COLO668 (cell line): ENCODE data around the gene MEN1.
"Not testable (repeated sequence)": the region's sequence is repeated elsewhere in the genome, so short reads cannot be mapped to it uniquely, and the experiment has no call there.

Experiments
- DNase-seq: peaks from one replicate; lab custom pipeline; 2025; ENCODE audit not compliant: unreplicated experiment; lab: John Stamatoyannopoulos, UW

MEN1 gene

DNA sequence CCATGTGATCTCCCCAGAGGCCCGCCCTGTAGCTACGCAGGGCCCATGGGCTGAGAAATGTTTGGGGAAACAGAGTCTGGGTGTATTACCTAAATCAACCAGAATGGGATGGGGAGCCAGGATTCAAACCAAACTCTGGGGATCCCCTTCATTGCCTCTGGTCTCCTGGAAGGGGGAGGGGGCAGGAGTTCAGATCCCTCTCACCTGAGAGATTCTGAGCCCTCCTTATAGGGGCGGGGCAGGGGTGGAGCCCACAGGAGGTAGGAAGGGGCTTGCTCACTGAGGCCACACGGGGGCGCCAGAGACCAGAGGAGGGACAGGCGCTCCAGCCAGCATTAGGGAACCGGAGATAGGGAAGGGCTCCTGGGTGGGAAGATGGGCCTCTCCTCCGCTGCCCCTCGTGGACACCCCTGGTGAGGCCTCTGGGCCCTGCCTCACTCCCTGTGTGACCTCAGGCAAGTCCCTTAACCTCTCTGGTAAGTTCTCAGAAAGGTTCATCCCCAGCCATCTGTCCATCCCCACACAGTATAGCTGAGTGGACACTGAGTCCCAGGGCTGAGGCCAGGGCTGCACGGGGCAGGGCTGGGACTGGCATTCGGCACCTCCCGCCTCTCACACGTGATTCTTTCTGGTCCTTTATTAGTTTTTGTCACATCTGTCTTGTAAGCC lies 36.8 kb upstream of the MEN1 start:
- peak; percentile 98 for DNase-seq

DNA sequence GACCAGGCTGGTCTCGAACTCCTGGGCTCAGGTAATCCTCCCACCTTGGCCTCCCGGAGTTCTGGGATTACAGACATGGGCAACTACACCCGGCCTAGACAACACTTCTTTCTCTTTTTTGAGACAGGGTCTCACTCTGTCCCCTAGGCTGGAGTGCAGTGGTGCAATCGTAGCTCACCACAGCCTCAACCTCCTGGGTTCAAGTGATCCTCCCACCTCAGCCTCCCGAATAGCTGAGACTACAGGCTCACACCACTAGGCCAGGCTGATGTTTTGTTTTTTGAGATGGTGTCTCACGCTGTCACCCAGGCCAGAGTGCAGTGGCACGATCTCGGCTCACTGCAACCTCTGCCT lies 35.4 kb upstream of the MEN1 start:
- DNase-seq: not testable (repeated sequence)

DNA sequence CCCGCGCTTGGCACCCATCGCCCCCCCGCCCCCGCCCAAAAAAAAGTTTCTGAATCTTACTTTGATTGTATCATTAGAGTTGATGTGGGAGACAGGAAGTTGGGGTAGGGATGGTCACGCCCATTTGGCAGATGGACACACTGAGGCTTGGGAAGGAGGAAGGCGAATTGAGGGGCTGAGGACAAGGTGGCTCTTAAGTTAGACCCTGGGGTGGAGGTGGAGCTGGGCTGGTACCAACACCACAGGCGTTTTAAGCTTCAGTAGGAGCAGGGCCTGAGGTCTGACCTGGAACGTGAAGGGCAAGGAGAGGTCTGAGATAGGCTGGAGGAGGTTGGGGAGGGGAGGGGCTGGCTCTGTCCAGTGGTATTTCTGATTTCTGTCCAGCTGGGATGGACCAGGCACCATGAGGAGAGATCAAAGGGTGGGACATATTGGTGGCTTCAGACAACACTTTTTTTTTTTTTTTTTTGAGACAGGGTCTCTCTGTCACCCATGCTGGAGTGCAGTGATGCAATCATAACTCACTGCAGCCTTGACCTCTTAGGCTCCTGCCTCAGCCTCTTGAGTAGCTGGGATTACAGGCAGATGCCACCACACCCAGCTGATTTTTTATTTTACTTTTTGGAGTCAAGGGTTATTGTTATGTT lies 34.9 kb upstream of the MEN1 start:
- DNase-seq: no peak

DNA sequence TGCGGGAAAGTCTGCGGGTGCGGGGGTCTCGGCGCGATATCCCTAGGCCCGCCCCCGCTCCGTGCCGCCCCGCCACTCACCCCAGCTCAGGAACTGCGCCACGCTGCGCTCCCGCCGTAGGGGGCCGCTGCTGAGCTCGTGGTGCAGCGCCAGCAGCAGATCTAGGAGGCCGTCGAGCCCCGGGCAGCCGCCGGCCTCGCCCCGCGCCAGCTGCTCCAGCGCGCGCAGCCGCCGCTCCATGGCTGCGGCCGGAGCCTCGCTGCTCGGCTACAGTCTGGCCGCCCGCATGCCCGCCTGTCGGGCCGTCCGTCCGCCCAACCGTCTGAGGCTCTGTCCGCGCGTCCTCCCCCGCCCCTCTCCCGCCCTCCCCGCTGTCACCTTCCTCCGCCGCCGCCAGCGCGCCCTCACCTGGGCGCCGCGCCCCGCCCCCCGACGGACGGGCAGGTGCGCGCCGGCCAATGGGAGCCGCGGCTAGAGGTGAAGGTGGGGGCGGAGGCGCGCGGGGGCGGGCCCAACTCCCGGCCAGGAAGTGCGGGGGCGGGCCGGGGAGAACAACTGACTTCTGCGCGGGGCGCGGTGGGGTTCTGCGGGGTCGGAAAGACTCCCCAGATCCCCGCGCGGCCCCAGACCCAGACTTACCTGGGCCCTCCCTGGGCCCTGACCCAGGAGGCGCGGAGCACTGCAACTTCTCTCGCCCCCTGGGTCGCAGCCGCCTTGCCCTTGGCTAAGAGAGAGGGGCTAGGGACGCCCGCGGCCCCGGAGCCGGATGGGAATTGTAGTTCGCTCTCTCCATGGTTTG lies 34.2 kb upstream of the MEN1 start, which contains the start of gene CDC42BPG:
Gene CDC42BPG (minus strand): TSS at position 324 of the 799 bp plus-strand sequence. CDS start 84 bp downstream, at position 240.
- peak; percentile 97 for DNase-seq

DNA sequence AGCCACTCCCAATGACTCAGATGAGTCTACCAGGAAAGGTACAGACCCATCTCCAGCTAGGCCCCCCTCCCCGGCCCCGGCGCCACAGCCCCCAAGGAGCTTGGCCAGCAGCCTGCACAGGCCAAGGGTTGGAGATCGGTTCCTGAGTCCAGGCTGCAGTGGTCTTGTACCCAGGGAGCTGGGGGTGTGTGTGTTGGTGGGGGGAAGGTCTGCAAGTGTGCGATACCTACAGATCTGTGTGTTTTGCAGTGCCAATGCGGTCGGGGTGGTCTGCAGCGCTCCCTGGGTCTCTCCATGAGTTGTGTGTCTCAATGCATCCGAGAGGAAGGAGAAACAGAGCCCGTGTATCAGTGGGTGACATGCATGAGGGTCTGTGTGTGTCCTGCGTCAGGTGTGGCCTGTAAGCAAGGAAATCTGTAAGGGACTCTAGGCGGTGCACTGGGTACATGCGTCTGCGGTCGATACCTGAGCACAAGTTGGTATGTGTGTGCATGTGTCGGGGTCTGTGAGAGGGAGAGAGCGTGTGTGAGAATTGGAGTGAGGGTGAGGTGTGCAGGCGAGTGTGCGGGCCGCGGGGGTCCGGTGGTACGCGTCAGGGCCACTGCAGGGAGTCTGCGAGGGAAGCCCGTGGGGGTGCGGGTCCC lies 33.5 kb upstream of the MEN1 start:
- DNase-seq: peak; percentile 38

DNA sequence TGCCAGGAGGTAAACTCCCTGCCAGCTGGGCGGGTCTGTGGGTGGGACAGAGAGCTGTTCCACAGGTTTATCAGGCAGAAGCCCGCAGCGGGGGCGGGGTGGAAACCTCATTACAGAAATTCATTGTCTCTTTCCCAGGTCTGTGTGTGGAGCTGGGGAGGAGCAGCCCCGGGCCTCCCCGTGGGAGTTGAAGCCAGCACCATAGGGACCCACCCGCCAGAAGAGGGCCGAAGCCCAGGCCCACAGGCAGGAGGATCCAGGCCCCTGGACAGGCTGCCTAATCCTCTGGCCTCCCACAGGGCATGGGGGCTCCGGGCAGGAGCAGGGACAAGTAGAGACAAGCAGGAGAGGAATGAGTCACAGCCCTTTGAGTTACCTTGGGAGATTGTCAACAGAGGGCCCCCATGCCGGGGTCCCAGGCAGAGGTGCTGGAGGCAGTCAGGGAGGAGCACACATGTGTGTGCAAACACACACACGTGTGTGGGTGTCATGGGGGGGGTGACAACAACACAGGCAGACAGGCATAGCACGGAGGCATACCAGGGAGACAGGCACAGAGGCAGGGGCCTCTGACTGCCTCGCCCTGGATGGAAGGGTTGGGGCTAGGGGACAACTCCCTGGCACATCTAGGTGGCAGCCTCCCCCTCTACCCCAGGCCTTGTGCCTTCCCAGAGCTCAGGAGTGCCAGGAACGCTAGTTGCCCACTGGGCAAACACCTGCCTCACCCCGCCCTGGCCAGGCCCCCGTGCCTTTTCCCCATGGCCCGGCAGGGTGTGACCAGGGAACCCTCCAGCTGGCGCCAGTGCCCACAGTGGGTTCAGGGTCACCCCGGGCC lies 32.7 kb upstream of the MEN1 start:
- peak; percentile 70 for DNase-seq

DNA sequence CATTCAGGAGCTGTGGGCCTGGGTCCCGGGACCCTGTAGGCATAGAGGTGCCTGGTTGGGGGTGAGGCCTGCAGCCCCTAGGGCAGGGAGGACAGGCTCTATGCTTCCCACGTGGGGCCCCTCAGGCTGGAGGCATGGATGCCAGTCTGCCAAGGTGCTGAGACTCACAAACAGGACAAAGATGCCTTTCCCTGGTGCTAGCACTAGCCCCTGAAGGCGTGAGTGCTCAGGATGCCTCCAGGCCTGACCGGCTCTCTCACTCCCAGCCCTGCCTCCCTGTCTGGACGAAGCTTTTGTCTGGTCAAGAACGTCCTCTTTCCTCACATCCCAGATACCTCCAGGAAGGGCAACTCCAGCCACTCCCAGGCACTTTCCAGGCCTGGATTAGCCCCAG lies 32.0 kb upstream of the MEN1 start:
- DNase-seq: no peak

DNA sequence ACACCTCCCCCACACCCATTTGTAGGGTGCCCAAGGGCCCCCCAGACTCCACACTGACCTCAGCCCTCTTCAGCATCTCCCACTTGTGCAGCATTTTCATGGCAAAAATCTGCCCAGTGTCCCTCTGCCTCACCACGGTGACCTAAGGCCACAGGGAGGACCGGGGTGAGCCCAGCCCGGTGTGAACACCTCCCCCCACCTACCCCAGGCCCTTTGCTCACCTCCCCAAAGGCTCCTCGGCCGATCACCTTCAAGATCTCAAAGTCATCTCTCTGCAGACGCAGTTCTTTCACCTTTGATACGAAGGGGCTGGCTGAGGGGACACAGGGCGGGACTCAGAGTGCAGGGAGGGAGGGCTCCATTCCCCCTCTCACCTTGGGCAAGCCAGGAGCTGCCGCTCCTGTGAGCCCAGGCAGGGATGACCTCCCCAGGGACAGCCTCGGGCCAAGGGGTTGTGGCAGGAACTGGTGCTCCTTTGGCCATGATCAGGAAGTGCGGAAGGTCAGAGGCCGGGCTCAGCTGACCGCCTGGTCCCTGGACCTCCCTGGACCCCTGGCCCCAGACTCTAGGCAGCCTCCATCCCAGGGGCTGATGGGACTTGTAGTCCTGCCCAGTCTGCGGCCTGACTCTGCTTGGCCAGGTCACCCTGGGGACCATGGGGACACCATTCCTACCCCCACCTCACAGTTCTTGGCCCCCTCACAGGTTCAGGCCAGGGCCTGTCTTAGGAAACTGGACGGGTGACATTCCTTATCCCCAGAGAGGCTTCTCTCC lies 31.4 kb upstream of the MEN1 start:
- DNase-seq: no peak

DNA sequence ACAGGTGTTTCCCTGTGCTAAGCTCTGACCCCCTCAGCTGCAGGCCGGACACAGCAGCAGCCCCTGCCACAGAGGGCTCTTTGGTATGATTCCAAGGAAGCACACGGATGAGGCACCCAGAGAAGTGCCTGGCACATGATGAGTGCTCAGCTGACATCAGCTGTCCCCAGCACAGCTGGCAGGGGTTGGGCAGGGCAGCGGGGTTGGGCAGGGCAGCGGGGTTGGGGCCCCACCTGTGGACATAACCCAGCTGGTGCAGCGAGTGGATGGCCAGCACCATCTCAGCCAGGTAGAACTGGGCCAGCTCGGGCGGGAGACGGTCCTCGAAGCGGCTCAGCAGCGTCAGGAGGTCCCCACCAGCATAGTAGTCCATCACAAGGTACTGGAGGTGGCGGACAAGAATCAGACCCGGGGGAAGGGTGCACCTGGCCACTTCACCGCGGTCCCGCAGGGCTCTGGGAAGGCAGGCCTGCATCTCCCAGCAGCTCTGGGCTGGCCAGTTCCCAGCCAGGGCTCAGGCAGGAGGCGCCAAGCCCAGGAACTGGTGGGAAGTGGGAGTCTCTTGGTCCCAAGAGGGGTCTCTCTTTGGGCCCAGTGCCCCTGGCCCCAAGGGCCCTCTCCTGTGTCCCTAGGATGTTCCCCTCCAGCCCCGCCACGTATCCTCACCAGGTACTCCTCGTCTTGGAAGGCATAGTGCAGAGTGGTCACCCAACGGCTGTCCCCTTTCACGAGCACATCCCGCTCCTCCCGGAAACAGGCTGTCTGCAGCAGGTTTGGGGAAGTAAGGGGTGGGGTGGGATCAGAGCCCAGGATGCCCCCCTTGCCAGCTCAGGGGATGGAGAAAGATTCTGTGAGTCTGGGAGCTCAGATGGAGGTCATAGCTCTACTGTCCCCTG lies 29.8 kb upstream of the MEN1 start:
- no peak for DNase-seq

DNA sequence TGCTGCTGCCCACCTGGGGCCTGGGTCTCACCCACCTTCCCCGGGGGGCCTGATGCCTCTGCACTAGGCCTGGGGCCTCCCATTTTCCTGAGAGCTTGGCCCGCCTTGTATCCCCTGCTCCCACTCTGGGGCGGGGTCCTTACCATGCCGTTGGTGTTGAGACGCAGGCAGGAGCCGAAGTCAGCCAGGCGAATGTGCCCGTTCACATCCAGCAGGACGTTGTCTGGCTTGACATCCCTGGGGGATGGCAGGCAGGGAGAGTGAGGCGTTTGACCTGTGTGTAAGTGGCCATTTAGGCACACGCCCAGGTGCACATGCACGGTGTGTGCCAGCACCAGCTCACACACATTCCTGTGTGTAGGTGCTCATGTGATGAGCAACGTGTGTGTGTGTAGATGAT lies 29.0 kb upstream of the MEN1 start:
- no peak for DNase-seq

DNA sequence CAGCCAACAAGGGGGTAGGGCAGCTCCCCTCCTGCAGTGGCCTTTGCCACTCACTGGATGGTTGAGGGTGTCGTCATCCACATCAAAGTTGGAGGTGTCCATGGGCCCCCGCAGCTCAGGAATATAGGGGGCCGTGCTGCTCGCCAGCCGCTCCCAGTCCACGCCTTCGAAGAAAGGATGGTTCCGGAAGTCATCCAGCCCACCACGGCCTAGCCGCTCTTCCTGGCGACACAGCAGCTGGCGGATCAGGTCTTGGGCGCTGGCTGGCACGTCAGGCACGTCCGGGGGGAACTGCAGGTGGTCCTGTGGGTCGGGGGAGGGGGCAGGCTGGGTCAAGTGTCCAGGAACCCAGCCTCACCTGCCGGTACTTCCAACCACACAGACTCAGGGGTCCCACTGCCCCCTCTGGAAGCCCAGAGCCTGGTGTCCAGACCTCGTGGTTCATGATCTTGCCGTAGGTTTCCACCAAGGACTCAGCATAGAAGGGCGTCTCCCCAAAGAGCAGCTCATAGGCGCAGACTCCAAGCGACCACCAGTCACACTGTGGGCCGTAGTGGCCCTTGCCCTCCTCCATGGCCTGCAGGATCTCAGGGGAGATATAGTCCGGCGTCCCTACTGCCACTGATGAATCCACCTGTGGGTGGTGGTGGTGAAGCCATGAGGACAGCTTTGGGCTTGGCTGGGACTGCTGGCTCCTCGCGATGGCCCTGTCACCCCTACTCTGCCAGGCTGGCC lies 28.4 kb upstream of the MEN1 start:
- no peak for DNase-seq

DNA sequence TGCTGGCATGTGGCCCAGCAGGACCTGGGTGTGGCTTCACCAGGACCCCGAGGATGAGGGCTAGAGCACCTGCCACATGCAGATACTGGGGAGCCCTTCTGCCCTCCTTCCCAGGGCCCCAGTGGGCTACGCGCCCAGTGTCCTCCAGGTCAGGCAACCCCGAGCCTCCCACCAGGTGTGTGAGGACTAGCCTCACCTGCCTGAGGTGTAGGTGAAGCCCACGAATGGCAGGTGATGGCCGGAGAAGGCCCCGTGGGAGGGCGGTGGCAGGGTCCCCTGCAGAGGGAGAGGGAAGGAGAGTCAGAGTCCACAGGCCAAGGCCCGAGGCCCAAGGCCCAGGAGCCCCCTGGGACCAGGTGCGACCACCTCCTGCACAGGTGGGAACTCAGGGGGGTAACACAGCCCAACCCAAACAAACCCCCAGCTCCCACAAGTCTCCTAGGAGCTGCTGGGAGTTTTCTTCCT lies 27.6 kb upstream of the MEN1 start:
- no peak for DNase-seq

DNA sequence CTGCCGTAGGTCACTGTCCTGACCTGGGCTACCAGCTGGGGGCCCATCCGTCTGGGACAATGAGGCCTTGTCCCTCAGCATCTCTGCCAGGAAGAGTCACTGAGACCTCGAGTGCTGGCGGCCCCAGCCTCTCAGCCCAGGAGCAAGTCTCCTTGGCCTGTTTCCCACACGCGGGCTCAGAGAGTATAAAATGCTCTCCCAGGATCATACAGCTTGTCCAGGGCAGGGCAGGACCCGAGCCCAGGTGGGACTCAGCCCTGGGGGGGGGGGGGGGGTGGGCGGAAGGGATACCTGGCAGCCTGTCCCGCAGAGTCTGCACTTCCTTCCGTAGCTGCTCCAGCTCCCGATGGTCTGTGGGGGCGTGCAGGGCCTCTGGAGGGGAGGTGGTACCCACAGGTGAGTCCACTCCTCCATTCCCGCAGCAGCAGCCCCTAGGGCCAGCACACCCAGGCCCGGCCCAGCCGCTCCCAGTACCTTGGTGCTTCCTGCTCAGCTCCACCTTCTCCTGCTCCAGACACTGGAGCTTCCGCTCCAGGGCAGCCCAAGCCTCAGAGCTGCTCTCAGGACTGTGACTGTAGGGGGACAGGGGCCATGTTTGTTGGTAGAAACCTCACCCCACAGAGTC lies 26.2 kb upstream of the MEN1 start:
- no peak for DNase-seq

DNA sequence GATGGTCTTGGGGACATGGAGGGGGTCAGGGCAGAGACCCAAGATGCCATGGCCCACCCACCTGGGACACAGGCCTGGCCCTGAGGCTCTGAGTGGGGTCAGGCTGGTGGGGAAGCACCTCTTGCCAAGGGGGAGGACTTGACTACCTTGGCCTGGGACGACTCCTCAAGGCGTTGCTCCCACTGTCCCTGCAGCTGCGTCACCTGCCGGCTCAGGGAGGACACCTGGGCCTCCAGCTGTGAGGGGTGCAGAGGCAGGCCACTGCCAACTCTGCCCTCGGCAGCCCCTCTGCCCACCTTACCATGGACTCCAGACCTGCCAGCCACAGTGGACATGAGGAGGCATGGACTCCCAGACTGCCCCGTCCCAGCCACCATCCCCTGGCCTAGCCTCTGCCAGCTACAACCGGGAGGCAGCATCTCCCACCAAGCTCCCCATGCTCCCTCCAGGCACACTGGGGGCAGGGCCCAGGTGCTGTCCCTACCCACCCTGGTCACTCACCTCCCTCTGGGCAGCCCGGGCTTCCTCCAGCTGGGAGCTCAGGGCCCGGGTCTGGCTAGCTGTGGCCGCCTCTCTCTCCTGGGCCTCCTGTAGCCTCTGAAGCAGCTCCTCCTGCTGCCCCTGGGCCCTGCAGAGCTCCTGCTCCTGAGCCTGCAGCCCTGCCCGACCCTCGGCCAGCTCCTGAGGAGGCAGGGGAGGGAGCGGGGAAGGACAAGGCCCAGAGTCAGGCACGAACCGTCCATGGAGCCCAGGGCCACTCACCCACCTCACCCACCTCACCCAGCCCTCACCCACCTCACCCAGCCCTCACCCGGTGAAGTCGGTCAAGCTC lies 25.5 kb upstream of the MEN1 start:
- no peak for DNase-seq

DNA sequence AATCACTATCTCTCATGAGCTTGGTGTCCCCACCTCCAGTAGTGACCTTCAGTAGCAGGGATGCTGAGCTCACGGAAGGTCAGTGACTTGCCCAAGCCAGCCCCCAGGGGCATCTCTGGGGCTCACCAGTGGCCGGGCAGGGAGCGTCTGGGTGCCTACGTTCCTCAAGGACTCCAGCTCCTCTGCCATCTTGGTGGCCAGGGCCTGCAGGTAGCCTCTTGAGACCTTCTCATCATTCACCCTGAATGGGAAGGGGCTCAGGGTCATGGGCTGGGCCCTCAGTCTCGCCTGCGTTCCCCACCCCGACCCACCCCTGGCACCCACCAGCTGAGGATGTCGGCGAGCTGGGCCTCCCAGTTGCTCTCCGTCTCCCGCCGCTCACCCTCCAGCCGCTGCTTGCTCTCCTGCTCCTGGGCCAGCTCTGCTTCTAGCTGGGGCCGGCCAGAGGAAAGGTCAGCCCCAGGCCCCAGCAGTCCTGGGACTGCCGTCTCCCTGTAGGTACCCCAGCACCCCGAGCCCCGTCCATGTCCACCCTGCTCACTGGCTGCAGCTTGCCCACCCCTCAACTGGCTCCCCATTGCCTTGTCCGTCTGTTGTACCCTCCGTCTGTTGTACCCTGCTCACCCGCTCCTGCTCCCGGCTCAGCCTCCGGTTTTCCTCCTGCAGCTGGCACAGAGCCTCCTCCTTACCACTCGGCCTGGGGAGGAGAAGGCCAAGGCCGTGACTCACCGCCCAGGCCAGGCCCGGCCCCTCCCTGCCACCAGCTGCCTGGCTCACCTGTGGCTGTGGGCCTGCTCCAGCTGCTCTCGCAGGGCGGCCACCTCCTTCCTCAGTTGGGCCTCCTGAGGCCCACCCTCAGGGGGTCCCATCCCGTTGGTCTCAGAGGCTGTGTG lies 24.6 kb upstream of the MEN1 start:
- DNase-seq: peak; percentile 9
